GDM1 (cell line): ENCODE results near the gene RAB22A.

Experiments used
- DNase-seq: peaks from one replicate; lab custom pipeline; 2025; lab: John Stamatoyannopoulos, UW

Gene RAB22A, protein sequence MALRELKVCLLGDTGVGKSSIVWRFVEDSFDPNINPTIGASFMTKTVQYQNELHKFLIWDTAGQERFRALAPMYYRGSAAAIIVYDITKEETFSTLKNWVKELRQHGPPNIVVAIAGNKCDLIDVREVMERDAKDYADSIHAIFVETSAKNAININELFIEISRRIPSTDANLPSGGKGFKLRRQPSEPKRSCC

DNA sequence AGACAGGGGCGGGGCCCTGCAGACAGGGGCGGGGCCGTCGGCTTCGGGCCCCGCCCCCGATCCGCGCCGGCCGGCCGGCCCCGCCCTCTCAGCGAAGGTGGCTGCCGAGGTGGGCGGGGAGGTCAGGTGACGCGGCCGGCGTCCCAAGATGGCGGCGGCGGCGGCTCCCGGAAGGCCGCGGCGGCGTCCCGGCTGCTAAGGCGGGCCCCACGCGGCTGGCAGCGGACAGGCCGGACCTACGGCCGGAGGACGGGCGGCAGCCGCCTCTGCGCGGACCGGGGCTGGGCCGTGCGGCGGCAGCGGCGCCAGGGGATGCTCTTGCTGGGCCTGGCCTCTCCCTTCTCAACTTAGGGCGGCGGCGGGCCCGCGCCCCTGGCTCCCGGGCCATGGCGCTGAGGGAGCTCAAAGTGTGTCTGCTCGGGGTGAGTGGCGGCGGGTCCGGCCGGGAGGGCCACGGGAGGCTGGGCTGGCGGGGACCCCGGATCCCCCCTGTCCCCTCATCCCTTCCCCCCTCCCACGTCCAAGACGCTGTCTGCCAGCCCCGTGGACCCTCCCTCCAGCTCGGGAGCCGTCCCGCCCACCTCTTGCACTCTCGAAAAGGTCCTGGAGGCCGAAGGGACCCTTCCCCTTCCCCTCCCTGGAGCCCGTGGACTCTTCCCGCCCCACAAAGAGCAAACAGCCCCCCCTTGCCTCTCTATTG is at the start of gene RAB22A:
TSS of gene RAB22A (plus strand) at position 125 of the 700 bp plus-strand sequence. CDS start at position 387, 262 bp downstream.
- DNase-seq = peak; percentile 62

DNA sequence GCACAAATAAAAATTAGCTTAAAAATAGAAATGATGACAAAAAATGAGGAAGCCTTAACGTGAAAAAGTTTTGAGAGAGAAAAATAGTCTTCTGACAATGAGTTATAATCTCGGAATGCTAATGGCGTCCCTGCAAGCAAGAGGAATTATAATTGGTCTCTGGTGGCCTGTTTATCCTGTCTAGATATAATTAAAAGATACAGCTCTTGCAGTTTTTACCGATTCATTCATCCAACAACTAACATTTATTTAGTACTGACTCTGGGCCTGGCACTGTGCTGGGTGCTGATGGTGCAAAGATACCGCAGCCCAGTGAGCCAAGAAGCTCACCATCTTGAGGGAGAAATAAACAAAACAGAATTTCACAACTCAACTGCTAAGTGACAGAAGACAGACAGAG is 49.5 kb upstream of the RAB22A start:
- no peak for DNase-seq

DNA sequence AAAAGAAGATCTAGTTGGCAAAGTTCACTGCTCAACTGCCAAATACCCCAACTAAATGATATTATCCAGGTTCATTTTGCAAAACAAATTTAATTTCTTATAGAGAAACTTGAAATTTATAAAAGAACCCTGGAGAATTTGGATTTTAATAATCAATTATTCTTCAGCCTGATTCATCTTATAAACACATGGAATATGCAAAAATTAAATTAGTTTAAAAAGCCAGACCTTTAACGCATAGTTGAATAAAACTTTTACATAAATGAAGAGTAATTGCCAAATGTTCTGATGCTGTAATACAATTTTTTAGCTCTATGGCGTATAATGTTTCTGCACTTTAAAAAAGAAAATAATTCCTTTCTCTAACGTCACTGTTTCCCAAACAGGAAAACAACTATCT is 47.9 kb upstream of the RAB22A start:
- no peak for DNase-seq

DNA sequence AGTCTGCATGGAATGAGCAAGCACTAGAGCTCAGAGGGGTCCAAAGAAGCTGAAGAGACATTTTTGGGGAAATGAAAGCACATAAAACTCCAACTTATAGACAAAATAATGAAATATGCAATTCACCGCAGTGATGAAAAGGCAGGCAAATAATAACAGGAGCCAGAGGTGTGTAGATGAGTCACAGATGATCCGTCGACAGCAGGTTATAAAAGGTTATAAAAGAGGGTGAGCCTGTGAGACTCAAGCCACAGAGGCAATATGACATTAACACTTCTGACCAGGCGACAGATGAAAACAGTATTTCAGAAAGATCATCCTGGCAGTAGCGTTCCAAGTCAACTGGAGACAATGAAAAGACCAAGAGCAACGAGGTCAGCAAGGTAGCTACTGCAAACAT is 45.2 kb upstream of the RAB22A start:
- DNase-seq = no peak

DNA sequence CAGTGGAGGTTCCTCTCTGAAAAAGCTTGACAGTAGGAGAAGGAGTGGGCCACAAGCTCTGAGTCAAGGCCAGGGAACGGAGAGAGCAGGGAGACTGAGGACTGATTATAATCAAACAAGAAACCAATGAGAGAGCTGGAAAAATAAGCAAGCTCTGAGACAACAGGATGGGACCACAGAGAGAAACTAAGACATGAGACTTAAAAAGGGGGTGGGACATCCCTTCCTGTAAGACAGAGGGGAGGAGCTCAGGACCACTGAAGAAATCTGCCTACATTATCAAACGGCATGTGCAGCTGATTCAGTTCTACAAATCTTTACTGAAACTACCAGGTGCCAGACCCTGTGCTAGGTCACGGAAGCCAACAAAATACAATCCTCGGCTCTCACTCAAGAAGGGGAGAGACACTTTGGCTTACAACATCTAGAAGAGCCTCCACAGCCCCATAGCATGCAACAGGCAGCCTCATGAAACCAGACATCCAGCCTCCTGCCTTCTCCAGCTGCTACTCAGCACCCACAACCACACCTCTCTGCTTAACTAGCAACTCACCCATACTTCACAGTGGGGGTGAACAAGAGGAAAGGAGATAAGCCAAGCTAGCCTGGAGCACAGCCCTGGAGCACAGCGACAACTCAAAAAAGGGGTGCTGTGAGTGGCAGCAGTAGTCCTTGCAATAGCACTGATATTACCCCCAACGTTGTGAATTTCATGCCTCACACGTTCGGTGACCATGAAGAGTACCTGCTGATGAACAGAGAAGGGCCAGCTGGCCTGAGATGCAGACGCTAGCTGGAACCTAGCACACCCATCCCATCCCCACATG is 41.9 kb upstream of the RAB22A start:
- no peak for DNase-seq

DNA sequence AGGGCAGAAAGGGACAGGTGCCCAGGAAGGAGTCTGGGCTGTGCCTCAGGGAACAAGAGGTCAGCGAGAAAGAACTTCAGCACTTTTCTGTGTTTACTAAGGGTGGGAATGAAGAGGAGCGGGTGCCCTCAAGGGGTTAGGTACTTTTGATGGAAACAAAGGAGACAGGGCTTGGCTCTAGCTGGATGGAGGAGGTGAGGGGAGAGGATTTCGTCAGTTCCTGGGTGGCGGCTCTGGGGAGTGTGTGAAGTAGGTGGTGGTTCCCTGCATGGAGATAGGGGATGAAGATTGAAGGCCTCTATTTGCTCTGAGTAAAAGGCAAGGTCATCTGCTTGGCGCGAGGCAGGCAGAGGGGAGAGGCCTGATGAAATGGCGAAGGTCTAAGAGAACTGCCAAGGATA is 41.1 kb upstream of the RAB22A start:
- no peak for DNase-seq

DNA sequence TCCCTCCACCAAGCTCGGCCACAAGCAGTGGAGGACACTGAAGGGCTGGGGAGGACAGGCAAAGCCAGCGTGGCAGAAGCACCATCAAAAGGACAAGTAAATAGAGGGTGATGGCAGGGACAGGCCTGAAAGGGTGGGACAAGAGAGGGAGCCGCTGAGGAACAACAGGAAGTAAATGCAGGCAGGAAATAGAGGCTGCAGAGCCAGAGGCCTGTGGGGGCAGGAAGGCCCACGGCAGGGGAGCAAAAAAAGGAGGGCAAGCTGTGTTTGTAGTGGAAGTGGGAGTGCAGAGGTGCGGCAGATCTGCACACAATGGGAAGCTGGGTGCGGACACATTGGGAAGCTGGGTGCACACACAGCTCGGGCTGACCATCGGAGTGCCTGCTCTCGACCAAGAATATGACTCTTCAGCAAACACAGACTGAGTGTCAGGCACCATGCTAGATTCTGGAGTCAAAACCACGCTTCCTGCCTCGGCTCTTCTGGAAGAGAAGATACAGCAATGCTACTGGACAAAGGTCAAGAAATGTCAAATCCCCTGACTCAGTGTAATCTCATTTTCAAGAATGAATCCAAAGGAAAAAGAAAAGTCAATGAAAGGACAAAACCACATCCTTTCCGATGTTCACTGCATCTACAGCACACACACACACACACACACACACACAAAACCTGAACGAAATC is 40.4 kb upstream of the RAB22A start:
- no peak for DNase-seq

DNA sequence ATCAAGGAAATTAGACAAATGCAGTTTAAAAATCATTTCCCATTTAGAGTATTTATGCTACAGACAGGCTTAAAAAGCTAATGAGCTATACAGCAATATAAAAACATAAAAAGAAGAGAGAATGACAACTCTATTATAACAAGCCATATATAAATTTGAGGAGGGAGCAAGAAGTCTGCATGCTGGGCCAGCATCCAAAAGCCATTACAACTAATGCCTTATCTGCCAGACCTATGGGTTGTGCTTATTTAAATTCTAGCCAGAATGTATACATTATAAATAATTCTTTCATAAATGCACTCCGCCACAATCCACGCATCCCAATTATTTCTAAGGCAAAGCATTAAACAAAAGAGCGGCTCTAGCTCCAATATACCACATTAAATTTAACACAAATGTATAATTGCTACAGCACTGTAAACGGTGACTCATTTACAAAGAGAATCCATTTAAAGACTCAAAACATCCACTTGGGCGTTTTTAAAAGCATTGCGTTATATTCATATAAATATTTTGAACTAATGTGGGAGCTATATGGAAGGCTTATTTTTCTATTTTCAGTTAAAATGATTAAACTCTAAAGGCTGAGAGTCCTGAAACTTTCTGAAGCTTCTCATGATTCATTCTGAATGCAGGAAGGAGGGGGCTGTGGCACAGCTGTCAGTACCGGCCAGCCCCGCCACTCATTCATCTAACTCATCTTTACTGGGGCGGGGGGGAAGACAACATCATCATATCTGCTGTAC is 37.7 kb upstream of the RAB22A start:
- DNase-seq = no peak

DNA sequence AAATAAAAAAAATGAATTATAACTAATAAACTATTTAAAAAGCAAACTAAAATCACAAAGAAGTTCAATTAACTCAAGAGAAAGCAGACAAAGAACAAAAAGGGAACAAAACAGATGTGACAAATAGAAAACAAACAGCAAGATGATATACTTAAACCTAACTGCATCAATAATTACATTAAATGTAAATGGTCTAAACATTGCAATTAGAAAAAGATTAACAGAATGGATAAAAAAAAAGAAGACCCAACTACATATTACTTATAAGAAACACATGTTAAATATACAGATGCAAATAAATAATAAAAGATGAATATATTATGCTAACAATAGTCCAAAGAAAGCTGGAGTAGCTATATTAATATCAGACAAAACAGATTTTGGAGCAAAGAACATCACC is 35.1 kb upstream of the RAB22A start:
- no peak for DNase-seq

DNA sequence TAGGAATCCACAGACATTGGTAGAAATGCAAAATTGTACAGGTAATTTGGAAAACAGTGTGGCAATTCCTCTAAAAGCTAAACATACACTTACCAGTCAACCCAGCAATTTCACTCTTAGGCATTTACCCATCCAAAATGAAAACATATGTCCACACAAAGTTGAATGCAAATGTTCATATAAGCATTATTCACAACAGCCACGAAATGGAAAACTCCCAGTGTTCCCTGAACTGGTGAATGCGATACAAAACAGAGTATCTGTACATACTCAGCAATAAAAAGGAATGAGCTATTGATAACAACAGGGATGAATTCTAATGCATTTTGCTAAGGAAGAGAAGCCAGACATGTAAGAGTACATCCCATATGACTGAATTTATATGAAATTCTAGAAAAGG is 32.4 kb upstream of the RAB22A start:
- no peak for DNase-seq

DNA sequence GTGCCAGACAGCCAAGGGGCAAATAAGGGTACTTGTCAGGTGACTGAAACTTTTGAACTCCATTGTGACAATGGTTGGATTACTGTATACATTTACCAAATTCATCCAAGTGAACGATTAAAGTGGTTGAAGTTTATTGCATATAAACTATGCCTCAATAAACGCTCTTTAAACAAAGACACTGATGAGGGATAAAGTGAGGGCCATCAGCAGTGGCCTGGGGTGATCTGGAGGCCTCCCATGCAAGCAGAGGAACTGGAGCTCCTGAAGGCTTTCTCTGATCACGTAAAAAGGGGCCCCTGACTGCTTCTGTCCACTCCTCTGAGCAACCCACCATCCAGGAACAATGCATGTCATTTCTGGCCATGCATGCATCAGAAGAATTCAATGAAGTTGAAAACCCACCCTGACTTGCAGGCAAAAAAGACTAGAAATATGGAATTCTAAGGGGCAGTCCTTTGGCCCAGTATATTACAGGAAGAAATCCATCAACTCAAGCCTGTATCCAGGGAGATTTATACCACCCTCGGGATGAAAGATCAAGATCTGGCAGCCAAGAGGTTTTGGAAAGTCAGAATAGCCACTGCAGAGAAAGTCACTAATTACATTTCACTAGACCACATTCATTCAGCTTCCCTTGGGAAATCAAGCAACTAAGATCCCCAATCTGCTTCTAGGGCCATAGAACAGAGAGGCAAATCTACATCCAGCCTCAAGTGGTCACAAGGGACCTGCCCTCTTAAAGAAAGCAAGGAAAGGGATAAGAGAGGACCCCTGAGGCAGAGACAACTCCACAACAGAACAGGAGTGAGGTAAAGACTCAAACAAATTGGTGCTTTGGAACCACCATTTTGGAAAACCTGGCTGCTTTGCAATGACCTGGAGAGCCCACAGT is 31.7 kb upstream of the RAB22A start:
- DNase-seq = no peak

DNA sequence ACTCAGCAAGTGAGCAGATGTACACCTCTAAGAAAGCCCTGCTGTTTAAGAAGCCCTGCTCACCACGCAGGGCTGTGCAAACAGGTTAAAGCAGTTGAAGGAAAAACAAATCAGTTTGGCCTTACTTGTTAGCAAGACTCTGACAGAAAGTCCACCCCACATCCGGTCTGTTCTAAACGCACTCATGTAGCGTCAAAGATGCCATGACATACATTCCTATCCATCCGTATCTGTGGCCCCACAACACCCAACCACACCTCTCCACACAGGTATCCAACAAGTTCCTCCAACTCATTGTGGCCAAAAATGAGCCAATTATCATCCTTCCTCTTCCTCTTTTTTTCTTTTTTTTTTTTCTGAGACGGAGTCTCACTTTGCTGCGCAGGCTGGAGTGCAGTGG is 22.8 kb upstream of the RAB22A start:
- DNase-seq = no peak

DNA sequence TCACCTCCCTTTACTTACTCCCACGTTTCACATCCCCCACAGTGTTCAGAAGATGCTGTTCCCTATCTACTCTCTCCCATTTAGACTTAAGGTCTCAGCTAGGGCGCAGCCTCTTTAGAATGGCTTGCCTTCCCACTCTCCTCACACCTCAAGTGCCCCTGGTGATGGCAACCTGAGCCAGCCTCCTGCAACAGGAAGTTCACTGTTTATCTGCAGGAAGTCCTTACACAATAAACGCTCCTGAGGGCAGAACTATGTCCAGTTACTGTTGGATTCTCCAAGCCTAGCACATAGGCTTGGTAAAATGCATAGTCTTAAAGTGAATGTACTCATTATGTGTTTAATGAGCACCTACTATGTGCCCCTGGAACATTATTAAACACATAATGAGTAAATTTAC is 21.9 kb upstream of the RAB22A start:
- no peak for DNase-seq

DNA sequence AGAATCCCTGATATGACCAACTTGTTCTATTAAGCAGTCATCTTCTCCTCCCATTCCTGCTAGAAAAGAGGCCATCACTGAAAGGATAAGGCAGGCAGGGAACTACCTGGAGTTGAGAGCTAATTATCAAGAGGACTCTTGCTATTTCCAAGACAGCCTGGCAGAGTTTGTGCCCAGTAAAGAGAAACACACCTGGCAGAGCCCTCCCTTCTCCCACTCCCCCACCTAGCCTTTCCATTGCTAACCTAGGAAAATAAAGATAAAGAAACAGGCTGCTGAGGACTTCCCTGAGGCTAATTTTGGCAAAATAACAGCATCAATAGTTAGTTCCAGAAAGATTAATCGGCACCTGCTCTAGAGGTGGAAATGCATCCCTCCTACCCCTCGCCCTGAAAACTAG is 20.4 kb upstream of the RAB22A start:
- no peak for DNase-seq

DNA sequence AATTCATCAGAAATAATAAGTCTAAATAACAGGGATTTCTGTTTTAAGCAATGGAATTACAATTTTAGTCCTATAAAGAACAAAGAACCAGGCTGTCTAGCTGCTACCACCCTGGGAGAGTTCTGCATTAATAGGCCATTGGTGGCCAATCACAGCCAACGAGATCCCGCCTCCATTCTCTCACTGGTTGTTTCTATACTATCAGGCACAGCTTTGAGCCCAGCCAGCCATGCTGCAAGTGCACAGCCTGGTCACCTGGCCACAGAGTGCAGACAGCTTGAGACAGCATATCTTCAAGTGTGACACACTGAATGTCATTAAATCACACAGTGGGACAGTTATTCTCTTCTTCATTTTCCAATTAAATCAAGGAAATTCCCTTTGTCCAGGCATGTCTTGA is 16.1 kb upstream of the RAB22A start:
- DNase-seq = no peak

DNA sequence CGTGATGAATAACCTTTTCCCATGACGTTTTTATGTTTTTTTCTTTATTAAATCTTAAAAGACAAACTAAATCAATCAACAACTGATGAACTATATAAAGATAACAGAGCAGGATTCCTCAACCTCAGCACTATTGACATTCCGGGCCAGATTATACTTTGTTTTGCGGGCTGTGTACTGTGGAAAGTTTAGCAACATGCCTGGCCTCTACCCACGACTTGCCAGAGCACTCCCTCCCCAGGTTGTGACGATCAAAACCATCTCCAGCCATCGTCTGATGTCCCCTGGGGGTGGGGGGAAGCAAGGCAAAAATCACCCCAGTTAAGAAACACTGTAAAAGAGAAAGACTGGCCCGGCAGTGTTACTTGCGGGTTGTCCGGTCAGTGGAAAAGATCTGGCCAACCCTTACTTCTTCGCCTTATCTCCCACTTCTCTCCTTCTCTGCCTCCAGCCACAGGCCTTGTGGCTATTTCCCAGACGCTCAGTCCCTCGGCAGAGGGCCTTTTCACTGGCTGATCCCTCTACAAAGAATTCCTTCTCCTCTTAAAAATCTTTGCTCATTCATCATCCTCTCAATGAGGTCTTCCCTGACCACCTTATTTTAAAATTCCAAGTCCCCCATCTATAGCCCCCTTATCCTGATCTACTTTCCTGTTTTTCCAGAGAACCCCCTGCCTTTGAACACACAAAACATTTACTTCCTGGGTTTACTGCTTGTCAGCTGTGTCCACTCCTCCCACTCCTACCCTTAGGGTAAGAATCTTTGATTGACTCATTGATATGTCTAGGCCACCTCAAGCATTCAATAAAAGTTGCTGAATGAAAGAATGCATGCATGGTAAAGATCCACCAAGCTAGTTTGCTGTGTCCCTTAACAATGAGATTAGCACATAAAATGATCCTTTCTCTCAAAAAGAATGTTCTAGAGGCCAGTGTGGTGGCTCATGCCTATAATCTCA is 14.7 kb upstream of the RAB22A start:
- DNase-seq = no peak

DNA sequence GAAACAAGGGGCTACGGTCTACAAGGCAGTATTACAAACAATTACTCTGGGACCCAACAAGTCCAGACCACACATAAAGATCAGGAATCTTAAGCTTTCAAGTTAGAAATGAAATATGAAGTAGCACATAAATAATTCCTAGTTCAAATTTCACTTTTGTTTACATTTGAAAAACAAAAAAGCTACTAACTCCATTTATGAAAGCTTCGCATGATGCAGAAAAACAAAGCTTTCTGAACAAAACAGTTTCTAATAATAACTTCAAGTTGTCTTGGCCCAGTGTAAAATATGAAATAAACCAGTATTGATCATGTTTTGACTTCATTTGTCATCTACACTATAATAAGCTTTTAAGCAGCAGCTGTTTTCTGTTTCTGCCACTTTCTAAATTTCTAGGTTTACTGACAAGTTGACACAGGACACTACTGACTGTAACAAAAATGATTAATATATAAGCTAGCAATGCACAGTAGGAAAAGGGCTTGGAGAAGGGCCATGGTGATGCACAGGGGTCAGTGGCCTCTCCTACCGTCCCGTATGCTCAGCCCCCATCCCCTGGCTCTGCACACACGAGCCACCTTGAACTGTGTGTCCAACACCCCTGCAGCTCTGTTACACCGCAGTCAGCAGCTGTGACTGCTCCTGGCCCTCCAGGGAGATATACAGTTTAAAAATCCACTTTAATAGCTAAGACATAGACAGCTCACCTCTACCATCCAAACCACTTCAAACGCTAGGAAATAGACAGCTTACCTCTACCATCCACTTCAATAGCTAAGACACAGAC is 13.3 kb upstream of the RAB22A start:
- no peak for DNase-seq

DNA sequence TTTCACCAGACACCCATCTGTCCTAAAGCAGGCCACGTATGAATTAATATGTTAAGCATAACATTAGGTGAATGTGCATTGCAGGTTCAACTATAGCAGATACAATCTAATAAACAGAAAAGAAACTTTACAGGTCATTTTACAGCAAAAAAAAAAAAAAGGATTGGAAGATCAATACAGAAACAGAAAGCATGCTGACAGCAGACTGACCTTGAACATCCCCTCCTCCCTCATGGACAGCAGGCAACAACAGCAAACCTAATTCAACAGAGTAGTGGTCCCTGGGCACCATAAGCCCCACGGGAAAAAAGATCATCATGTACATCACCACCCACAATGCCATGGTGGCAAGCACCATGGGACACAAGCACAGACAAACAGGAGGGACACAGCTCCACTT is 12.1 kb upstream of the RAB22A start:
- no peak for DNase-seq

DNA sequence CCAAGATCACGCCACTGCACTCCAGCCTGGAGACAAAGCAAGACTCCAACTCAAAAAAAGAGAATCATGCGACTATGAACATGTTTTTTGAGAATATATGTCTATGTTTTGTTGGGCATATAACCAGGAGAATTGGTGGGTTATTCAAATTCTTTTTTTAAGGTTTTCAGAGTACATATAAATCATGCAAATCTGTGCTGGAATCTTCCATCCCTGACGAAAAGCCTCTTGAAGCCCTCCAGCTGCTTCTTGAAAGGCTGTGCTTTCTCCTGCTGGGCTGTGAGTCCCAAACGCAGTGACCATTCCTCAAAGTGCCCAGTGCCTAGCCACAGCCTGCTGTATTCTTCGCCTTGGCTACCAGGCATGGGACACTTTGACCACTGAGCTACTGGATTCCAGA is 9.2 kb upstream of the RAB22A start:
- DNase-seq = no peak
